HL-60/S4 treated with phorbol 12-myristate 13-acetate at 8.2 ng/mL for 4 days and 3 days (cell line): ENCODE data around the gene C18orf63.

Source experiments
- in situ Hi-C: fragments of 300-500 bp; cut with MboI; formaldehyde crosslinking; loops from 2 replicates; pipeline ENCODE4 v1.15.0; 2022; ENCODE audit warnings: low sequenced_read_pairs

Gene C18orf63

GRCh38 chr18:74285583-74285982 is 30.1 kb upstream of the C18orf63 start:
- in situ Hi-C loops: loop anchor here (25.0 kb wide), 1 partner anchor 102 kb away; no protein-coding TSS in a partner anchor

- in situ Hi-C loops: loop anchor here (25.0 kb wide), 1 partner anchor 101 kb away; no protein-coding TSS in a partner anchor
These were observed 29.4 kb upstream of the C18orf63 start for GRCh38 chr18:74286106-74286855.

DNA sequence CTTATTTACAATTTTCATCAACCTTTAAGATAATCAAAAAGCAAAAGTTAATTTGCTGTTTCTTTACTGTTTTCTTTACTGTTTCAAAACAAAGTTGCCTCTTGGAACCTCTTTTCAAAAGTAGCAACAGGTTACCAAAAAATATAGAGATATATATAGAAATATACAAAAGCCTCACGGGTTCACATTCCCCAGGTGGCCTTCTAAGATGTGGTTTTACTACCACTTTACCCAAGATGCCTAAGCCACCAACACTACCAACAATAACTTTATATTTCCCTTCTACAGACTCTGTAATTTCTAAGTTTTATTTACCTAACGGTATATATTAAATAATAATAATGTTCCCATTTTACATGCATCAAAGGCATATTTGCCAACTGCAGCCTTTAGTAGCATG is 28.8 kb upstream of the C18orf63 start:
- in situ Hi-C loops: loop anchor here (25.0 kb wide), 1 partner anchor 100 kb away; no protein-coding TSS in a partner anchor

GRCh38 chr18:74288041-74288440 is 27.6 kb upstream of the C18orf63 start:
- in situ Hi-C loops: loop anchor here (25.0 kb wide), 1 partner anchor 99 kb away; no protein-coding TSS in a partner anchor

DNA sequence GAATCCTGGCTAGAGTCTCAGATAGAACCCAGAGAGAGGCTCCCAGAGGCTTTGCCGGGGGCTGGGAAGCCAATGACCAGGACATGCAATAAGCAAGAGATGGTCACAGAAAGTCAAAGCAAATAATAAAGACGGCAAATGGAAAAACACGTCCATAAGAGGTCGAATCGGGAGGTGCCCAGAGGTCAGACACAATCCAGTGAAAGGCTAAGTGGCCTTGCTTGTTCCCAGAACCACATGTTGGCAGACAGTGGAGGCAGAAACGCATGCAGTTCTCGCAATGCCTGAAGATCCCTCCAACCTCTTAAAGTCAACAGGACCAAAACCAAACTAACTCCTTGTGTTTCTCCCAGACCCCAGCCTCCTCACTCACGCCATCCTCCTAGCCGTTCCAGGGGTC is 26.9 kb upstream of the C18orf63 start:
- in situ Hi-C loops: loop anchor here (25.0 kb wide), 1 partner anchor 99 kb away; no protein-coding TSS in a partner anchor

DNA sequence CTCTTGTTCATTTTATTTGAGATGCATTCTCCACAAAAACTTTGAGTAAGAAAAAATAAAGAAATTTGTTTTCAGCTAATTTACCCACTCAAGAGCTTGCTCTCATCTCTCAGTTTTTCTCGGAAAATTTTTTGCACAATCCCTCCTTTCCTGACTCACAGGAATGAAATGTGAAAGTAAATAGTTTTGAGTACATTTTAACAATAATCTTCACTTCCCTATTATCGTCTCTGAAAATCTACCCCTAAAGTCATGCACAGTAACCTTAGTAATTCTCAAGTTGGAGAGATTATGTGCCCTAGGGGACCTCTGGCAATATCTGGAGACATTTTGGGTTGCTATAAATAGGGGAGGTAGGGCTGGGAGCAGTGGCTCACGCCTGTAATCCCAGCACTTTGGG is 26.5 kb upstream of the C18orf63 start:
- in situ Hi-C loops: loop anchor here (25.0 kb wide), 1 partner anchor 98 kb away; no protein-coding TSS in a partner anchor

GRCh38 chr18:74290021-74290420 is 25.6 kb upstream of the C18orf63 start:
- in situ Hi-C loops: loop anchor here (25.0 kb wide), 1 partner anchor 97 kb away; no protein-coding TSS in a partner anchor

DNA sequence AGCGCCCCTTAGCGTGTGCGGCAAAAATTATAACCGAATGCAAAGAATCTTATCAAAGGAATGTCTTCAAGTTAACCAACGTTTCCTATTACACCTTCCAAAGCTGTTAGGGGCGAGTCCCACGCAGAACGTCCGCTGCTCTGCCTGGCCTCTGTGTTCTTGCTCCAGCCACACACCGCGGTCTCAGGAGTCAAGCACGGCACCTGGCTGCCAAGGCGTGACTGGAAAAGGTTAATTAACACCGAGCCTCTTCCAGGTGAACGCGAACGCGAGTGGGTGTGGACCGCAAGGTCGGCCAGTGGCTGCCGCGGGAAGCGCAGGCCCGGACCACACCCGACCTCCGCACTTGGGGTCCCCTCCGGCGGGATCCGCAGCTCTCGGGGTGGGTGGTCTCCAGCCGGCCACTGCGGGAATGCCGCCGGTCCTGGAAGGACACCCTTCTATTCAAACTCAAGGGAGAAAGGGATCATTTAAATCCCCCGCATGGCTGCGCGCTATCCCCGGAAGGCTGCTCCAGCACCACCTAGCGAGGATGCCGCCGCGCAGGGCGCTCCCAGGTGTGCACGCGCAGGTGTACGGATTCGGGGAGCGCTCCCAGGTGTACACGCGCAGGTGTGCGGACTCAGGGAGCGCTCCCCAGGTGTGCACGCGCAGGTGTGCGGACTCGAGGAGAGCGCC is 24.7 kb upstream of the C18orf63 start:
- in situ Hi-C loops: loop anchor here (25.0 kb wide), 1 partner anchor 96 kb away; no protein-coding TSS in a partner anchor

DNA sequence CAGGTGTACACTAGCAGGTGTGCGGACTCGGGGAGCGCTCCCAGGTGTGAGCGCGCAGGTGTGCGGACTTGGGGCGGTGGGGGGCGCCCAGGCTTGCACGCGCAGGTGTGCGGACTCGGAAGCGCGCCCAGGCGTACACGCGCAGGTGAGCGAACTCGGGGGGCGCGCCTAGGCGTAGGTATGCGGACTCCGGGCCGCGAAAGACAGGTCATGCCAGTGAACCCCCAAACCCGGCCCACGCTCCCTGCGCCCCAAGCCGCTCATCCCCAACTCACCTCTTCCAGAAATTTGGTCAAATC is 24.2 kb upstream of the C18orf63 start:
- in situ Hi-C loops: loop anchor here (25.0 kb wide), 1 partner anchor 96 kb away; no protein-coding TSS in a partner anchor

DNA sequence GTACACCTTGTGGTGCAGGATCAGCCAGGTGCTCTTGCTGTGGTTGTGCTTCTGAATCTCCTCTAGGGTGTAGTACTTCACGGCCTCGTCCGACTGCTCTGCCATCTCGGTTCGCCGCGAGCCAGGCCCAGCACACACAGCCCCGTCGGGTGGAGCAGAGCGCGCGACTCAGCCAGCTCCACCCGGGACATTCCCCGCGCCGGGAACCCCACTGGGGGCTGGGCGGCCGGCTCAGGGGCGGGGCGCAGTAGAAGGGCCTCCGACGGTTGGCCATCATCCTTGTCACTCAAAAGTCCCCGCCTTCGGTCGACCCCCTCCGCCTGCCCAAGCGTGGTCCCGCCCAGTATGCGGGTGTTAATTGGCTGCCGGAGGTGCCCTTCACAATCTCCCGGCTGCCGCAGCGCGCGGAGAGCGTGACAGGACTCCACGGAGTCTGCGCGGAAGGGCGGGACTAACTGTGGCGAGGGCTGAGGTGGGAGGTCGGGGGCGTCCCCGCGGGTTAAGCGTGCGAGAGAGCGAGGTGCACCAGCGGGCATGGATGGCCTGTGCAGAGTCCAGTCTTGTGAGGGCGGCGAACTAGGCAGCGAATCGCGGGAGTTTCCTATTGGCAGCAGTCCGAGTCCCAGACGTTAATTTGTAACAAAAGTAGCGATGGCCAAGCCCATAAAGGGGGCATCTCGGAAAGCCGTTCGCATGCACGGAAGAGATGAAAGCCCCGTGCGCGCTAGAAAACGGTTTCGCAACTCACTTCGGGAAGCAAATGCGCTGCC is 23.7 kb upstream of the C18orf63 start, which contains the start of gene CYB5A:
Gene CYB5A (minus strand): TSS at position 193 of the 770 bp plus-strand sequence. CDS start 88 bp downstream, at position 105.
- in situ Hi-C loops: loop anchor here (25.0 kb wide), 1 partner anchor 95 kb away; no protein-coding TSS in a partner anchor

DNA sequence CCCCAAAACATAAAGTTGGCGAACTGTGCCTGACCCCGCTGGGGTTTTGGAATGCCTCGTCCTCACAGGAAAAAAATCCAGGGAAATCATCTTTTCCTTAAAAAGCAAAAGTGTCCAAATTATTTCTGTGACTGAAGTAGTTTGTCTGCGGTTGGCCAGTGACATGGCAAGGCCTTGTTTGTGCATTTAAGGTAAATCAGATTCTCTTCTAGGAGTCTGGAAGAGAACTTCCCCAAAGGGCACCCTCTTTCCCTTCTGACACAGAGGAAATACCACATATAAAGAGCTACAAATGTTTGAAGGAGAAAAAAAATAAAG is 23.1 kb upstream of the C18orf63 start:
- in situ Hi-C loops: loop anchor here (25.0 kb wide), 1 partner anchor 95 kb away; no protein-coding TSS in a partner anchor

- in situ Hi-C loops: loop anchor here (25.0 kb wide), 1 partner anchor 94 kb away; no protein-coding TSS in a partner anchor
These were observed 22.7 kb upstream of the C18orf63 start for GRCh38 chr18:74292982-74293381.

GRCh38 chr18:74294526-74294925 is 21.1 kb upstream of the C18orf63 start:
- in situ Hi-C loops: loop anchor here (25.0 kb wide), 1 partner anchor 93 kb away; no protein-coding TSS in a partner anchor

GRCh38 chr18:74299162-74299561 is 16.5 kb upstream of the C18orf63 start:
- in situ Hi-C loops: loop anchor here (25.0 kb wide), 1 partner anchor 88 kb away; no protein-coding TSS in a partner anchor

GRCh38 chr18:74299746-74300145 is 15.9 kb upstream of the C18orf63 start:
- in situ Hi-C loops: loop anchor here (25.0 kb wide), 1 partner anchor 88 kb away; no protein-coding TSS in a partner anchor

- in situ Hi-C loops: no loop called here
These were observed 12.3 kb upstream of the C18orf63 start for GRCh38 chr18:74303306-74303705.

DNA sequence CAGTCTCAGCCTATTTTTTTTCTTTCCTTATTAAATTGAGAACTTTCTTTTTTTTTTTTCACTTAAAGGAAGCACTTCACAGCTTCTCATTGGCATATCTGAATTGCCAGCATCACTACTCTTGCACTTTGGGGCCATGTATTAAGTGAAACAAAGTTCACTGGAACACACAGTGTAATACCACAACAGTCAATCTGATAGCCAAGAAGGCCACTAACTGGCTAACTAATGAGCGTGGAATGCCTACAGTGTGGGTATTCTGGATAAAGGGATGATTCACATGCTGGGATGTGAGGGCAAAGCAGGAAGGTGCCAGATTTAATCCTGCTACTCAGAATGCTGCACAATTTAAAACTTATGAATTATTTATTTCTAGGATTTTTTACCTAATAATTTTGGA is 11.7 kb upstream of the C18orf63 start:
- in situ Hi-C loops: no loop called here

- in situ Hi-C loops: no loop called here
These were observed 5.2 kb upstream of the C18orf63 start for GRCh38 chr18:74310411-74310810.

DNA sequence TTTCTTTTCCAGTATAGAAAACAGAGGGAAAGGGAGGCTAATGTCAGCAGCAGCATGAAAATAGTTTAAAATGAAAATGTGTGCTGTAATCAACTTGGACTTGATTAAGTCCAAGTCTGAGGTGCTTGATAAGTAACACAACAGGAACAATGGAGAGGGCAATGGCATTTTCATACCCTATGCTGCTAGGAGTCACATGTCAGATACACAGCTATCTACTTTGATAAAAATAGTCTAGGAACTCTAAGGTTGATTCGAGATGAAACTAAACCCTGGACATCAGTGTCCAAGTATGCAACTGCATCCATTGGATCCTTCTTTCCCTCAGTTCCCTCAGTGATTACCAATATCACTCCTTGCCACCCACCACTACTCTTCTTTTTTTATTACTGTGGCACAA is 4.6 kb upstream of the C18orf63 start:
- in situ Hi-C loops: no loop called here

DNA sequence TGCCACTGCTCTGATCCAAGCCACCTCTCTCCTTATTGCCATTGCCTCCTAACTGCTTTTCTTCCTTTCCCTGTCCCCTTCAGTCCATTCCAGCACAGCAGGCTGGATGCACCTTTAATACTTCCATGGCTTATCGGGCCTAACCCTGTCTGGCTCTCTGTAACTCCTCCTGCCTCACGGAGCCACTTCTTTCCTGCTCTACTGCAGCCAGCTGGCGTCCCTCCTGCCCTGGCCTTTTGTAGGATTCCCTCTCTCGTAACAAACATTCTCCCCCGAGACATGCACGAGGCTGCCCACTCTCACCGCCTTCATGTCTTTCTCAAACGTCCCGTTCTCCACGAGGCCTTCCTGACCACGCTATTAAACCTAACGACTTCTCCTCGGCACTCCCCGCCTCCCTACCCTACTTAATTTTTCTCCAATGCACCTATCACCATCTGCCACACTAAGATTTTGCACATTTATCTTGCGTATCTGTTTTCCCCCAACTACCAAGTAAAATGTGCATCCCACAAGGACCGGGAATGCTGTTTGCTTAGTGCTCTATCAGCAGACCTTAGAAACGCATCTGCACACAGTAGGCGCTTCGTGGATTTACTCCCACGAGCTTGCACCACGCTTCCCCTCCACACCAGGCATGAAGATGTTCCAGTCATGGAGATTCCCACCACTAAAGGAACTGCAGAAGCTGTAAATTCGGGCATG is 728 bp upstream of the C18orf63 start:
- in situ Hi-C loops: no loop called here
